ENCODE measurements around the gene RPAP2. TPM values are rescaled to one million over a fixed set of nuclear protein-coding genes. Genes with fewer than 3 reads are reported as not detected.
"Not testable (repeated sequence)": the region's sequence is repeated elsewhere in the genome, so short reads cannot be mapped to it uniquely, and the experiment has no call there.

RPAP2 gene
- polyA plus RNA-seq, 2 of the 4 experiments (the other 2 are of a cell fraction) = 5.8 to 18.5 TPM

GRCh38 chr1:92434572-92434971 lies 135.7 kb downstream of the RPAP2 start:
- FAIRE-seq, ATAC-seq: not testable (repeated sequence)

DNA sequence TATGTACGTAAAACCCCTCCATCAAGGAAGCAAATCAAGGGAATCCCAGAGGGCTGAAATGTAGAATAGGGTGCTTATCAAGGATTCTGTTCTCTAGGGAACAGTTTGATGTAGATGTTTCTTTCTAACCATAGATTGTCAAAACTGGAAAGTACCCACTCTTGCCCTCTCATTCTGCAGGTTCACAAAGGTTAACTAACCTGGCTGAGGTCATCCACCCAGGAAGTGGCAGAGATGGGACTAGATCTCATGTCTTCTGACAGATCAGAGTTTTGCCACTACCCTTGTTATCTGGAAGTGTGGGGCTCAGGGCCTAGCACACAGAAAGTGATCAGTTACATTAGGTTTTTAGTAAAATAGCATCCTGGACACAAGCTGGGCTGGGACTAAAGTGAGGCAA lies 140.4 kb downstream of the RPAP2 start:
- ChIA-PET POLR2A (no interaction called here), CTCF (no interaction called here)
- 95% methylated on average over 1 of the region's 1 CpG for WGBS (ENCODE audit: missing lambda C conversion rate)
- ATAC-seq (no peak), FAIRE-seq (no peak), DNase-seq (ENCODE audit: low read depth in 1 of 2, low spot score in 1 of 2) (no peak)
- H3K9me3 ChIP-seq = no peaks in the 10 kb centered on the region
- no peak overlapping the region for H3K27ac ChIP-seq
- TF ChIP-seq, protein P1, sequence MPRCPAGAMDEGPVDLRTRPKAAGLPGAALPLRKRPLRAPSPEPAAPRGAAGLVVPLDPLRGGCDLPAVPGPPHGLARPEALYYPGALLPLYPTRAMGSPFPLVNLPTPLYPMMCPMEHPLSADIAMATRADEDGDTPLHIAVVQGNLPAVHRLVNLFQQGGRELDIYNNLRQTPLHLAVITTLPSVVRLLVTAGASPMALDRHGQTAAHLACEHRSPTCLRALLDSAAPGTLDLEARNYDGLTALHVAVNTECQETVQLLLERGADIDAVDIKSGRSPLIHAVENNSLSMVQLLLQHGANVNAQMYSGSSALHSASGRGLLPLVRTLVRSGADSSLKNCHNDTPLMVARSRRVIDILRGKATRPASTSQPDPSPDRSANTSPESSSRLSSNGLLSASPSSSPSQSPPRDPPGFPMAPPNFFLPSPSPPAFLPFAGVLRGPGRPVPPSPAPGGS (IDR thresholded peaks at IDR 0.05) = no peak
- TF ChIP-seq NFE2L2 (conservative IDR thresholded peaks at IDR 0.05; ENCODE audit: low read length) (no peak), EHMT2 (IDR thresholded peaks at IDR 0.05; ENCODE audit: low read depth) (no peak), JUN (IDR thresholded peaks at IDR 0.05) (no peak), ZNF302 (CRISPR knock-in tag; IDR thresholded peaks at IDR 0.05) (no peak), FOXS1 (CRISPR knock-in tag; IDR thresholded peaks at IDR 0.05) (no peak), TP53 (CRISPR knock-in tag; IDR thresholded peaks at IDR 0.05) (no peak), TFCP2L1 (CRISPR knock-in tag; IDR thresholded peaks at IDR 0.05) (no peak), HOXB13 (CRISPR knock-in tag; IDR thresholded peaks at IDR 0.05; ENCODE audit: low read depth) (no peak), MAZ (IDR thresholded peaks at IDR 0.05; ENCODE audit: borderline replicate concordance, low read depth, low read length) (no peak), HDAC2 (IDR thresholded peaks at IDR 0.05) (no peak), POLR2AphosphoS2 (conservative IDR thresholded peaks at IDR 0.05; ENCODE audit: low read length) (no peak), ESRRA (IDR thresholded peaks at IDR 0.05; ENCODE audit: borderline replicate concordance, low read length) (no peak), ELK1 (IDR thresholded peaks at IDR 0.05; ENCODE audit: low read depth, low read length) (no peak), GATA3 (IDR thresholded peaks at IDR 0.05; ENCODE audit: borderline replicate concordance) (no peak)
- TF ChIP-seq, protein P2, sequence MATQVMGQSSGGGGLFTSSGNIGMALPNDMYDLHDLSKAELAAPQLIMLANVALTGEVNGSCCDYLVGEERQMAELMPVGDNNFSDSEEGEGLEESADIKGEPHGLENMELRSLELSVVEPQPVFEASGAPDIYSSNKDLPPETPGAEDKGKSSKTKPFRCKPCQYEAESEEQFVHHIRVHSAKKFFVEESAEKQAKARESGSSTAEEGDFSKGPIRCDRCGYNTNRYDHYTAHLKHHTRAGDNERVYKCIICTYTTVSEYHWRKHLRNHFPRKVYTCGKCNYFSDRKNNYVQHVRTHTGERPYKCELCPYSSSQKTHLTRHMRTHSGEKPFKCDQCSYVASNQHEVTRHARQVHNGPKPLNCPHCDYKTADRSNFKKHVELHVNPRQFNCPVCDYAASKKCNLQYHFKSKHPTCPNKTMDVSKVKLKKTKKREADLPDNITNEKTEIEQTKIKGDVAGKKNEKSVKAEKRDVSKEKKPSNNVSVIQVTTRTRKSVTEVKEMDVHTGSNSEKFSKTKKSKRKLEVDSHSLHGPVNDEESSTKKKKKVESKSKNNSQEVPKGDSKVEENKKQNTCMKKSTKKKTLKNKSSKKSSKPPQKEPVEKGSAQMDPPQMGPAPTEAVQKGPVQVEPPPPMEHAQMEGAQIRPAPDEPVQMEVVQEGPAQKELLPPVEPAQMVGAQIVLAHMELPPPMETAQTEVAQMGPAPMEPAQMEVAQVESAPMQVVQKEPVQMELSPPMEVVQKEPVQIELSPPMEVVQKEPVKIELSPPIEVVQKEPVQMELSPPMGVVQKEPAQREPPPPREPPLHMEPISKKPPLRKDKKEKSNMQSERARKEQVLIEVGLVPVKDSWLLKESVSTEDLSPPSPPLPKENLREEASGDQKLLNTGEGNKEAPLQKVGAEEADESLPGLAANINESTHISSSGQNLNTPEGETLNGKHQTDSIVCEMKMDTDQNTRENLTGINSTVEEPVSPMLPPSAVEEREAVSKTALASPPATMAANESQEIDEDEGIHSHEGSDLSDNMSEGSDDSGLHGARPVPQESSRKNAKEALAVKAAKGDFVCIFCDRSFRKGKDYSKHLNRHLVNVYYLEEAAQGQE (IDR thresholded peaks at IDR 0.05) = no peak
- TF ChIP-seq, protein P3, sequence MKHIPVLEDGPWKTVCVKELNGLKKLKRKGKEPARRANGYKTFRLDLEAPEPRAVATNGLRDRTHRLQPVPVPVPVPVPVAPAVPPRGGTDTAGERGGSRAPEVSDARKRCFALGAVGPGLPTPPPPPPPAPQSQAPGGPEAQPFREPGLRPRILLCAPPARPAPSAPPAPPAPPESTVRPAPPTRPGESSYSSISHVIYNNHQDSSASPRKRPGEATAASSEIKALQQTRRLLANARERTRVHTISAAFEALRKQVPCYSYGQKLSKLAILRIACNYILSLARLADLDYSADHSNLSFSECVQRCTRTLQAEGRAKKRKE (CRISPR knock-in tag; IDR thresholded peaks at IDR 0.05; ENCODE audit: low read depth) = no peak
- TF ChIP-seq, protein P4, sequence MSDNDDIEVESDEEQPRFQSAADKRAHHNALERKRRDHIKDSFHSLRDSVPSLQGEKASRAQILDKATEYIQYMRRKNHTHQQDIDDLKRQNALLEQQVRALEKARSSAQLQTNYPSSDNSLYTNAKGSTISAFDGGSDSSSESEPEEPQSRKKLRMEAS (IDR thresholded peaks at IDR 0.05) = no peak
- TF ChIP-seq, protein P5, sequence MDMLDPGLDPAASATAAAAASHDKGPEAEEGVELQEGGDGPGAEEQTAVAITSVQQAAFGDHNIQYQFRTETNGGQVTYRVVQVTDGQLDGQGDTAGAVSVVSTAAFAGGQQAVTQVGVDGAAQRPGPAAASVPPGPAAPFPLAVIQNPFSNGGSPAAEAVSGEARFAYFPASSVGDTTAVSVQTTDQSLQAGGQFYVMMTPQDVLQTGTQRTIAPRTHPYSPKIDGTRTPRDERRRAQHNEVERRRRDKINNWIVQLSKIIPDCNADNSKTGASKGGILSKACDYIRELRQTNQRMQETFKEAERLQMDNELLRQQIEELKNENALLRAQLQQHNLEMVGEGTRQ (IDR thresholded peaks at IDR 0.05) = no peak
- no peak overlapping the region for H3K4me3 ChIP-seq
- no peaks in the 10 kb centered on the region for H3K4me1 ChIP-seq
- H3K4me2 ChIP-seq = no peak overlapping the region

More at GRCh38 chr1:92434572-92434971, 135.7 kb downstream of the RPAP2 start:
- H3K4me2 ChIP-seq; CTCF ChIA-PET; H3K4me3 ChIP-seq; H3K9me3 ChIP-seq; H3K4me1 ChIP-seq; H3K27ac ChIP-seq; POLR2A ChIA-PET; DNase-seq (ENCODE audit: low read depth in 1 of 2, low spot score in 1 of 2): not testable (repeated sequence)
- 0% methylated on average over 1 of the region's 1 CpG for WGBS (ENCODE audit: missing lambda C conversion rate)
